Endothelial cell of umbilical vein (primary cell): Measurements from ENCODE around the gene SHROOM2. TPM values are rescaled to one million over a fixed set of nuclear protein-coding genes. Genes with fewer than 3 reads are reported as not detected.

ENCODE experiments used
- BruUV-seq: library from RNA; stranded (reverse); fragments of 400-500 nt; replicated peaks from 2 replicates; lab custom pipeline; 2021; lab: Mats Ljungman, UMichigan
- CTCF ChIA-PET: fragments of 300-600, 350-600 bp; sonication (Branson Sonifier 250); formaldehyde crosslinking; loops from one replicate; lab custom pipeline; 2021; ENCODE audit warnings: antibody characterized with exemption, inconsistent platforms; lab: Charles Lee
- POLR2A ChIA-PET: fragments of 300-600, 350-600 bp; sonication (Branson Sonifier 250); formaldehyde crosslinking; loops from one replicate; lab custom pipeline; 2021; ENCODE audit warnings: antibody characterized with exemption, inconsistent platforms; lab: Charles Lee
- DNase-seq: peaks from one replicate; pipeline ENCODE4 v3.0.0-alpha.2; 2011; ENCODE audit warnings: low read depth, low spot score
- FAIRE-seq: peaks from 2 replicates; lab custom pipeline; 2011; peaks lifted over from hg19 to GRCh38; lab: Jason Lieb, UNC
- H2AFZ ChIP-seq: 2 replicates; pipeline ENCODE4 v1.6.0; 2012; ENCODE audit warnings: low read depth, low read length, control low read depth, inconsistent platforms
- H3K27ac ChIP-seq: 2 replicates; pipeline ENCODE4 v1.5.1; 2011; ENCODE audit warnings: low read depth, mild to moderate bottlenecking, control low read depth, low read length, moderate library complexity; ENCODE audit not compliant: insufficient read depth
- H3K27me3 ChIP-seq, 2 experiments: 2 replicates each; pipeline versions ENCODE4 v1.6.0 to v1.6.1; 2011; ENCODE audit warnings: low read length in 2 of 2, mixed read lengths in 1 of 2; ENCODE audit not compliant: control insufficient read depth in 2 of 2, insufficient read depth in 2 of 2
- H3K36me3 ChIP-seq, 2 experiments: 2 replicates in 1 of 2; 3 replicates in 1 of 2; pipeline ENCODE4 v1.5.1; 2011; ENCODE audit warnings: low read length in 2 of 2, mild to moderate bottlenecking in 1 of 2, moderate library complexity in 1 of 2; ENCODE audit not compliant: control insufficient read depth in 2 of 2, insufficient read depth in 2 of 2; ENCODE audit errors: extremely low read depth in 1 of 2
- H3K4me1 ChIP-seq: 3 replicates; pipeline ENCODE4 v1.5.1; 2011; ENCODE audit warnings: mild to moderate bottlenecking, low read length; ENCODE audit not compliant: control insufficient read depth, insufficient read depth; ENCODE audit errors: extremely low read depth
- H3K4me2 ChIP-seq: 2 replicates; pipeline ENCODE4 v1.6.1; 2011; ENCODE audit warnings: low read length, control low read depth, mixed read lengths; ENCODE audit not compliant: insufficient read depth
- H3K4me3 ChIP-seq, 3 experiments: fragments of 200-600 bp in 1 of 3; sonication (generic), shearing (Covaris generic) in 1 of 3; replicated peaks in 1 of 3; 2 replicates each; pipeline ENCODE4 v1.5.1; 2011 to 2016; ENCODE audit warnings: control low read depth in 3 of 3, low read length in 3 of 3, mild to moderate bottlenecking in 2 of 3, inconsistent platforms in 1 of 3, low read depth in 1 of 3, moderate library complexity in 1 of 3; ENCODE audit not compliant: insufficient read depth in 1 of 3
- H3K79me2 ChIP-seq: 2 replicates; pipeline ENCODE4 v1.6.0; 2012; ENCODE audit warnings: low read length, inconsistent platforms; ENCODE audit not compliant: control insufficient read depth, insufficient read depth
- H3K9ac ChIP-seq: replicated peaks from 2 replicates; pipeline ENCODE3; 2011; ENCODE audit warnings: low read length, control low read depth; ENCODE audit not compliant: insufficient read depth; ENCODE audit errors: extremely low read depth
- H3K9me1 ChIP-seq: replicated peaks from 3 replicates; pipeline ENCODE4 v1.6.0; 2011; ENCODE audit warnings: mild to moderate bottlenecking, low read length; ENCODE audit not compliant: control insufficient read depth, insufficient read depth; ENCODE audit errors: extremely low read depth
- H3K9me3 ChIP-seq: replicated peaks from 2 replicates; pipeline ENCODE4 v1.5.1; 2012; ENCODE audit warnings: low read length, inconsistent platforms; ENCODE audit not compliant: control insufficient read depth, insufficient read depth
- H4K20me1 ChIP-seq: replicated peaks from 2 replicates; pipeline ENCODE3; 2011; ENCODE audit warnings: mild to moderate bottlenecking, low read length; ENCODE audit not compliant: control insufficient read depth, insufficient read depth; ENCODE audit errors: extremely low read depth
- EZH2 ChIP-seq: IDR thresholded peaks from 2 replicates; pipeline ENCODE4 v1.6.1; 2012; ENCODE audit warnings: borderline replicate concordance, low read depth, mild to moderate bottlenecking, moderate library complexity, low read length, inconsistent platforms; ENCODE audit not compliant: severe bottlenecking
- FOS ChIP-seq: IDR thresholded peaks from 2 replicates; pipeline ENCODE4 v1.6.1; 2011; ENCODE audit warnings: mild to moderate bottlenecking, low read length, moderate library complexity, borderline replicate concordance; ENCODE audit not compliant: insufficient read depth
- GATA2 ChIP-seq: IDR thresholded peaks from 2 replicates; pipeline ENCODE4 v1.7.0; 2011; ENCODE audit warnings: low read depth, mild to moderate bottlenecking, moderate library complexity, mixed read lengths, low read length; ENCODE audit not compliant: insufficient read length, insufficient read depth
- JUN ChIP-seq: IDR thresholded peaks from 2 replicates; pipeline ENCODE4 v1.6.1; 2011; ENCODE audit warnings: borderline replicate concordance, low read depth; ENCODE audit not compliant: insufficient read length, insufficient read depth
- MAX ChIP-seq: IDR thresholded peaks from 2 replicates; pipeline ENCODE4 v1.6.1; 2011; ENCODE audit not compliant: insufficient read depth, insufficient read length
- MYC ChIP-seq: IDR thresholded peaks from one replicate; pipeline ENCODE4 v1.6.1; 2011; ENCODE audit warnings: mild to moderate bottlenecking, low read depth, low read length
- POLR2A ChIP-seq: IDR thresholded peaks from 2 replicates; pipeline ENCODE4 v1.6.1; 2012; ENCODE audit warnings: low read depth, mild to moderate bottlenecking, control low read depth, low read length
- POLR2AphosphoS5 ChIP-seq: IDR thresholded peaks from 2 replicates; pipeline ENCODE4 v1.6.1; 2012; ENCODE audit warnings: low read depth, mild to moderate bottlenecking, control low read depth, low read length, moderate library complexity; ENCODE audit not compliant: insufficient read depth
- dilution Hi-C: fragments of 300-500 bp; cut with MboI; formaldehyde crosslinking; loops from one replicate; pipeline ENCODE4 v1.15.0; 2019; ENCODE audit warnings: low sequenced_read_pairs; ENCODE audit not compliant: extremely low pct_ligation_motif_present
- intact Hi-C: fragments of 100-400 bp; cut with micrococcal nuclease; formaldehyde crosslinking; loops from one replicate; pipeline ENCODE4 v1.10.0; 2022
- polyA plus RNA-seq, 4 experiments: library from polyadenylated mRNA; depleted of rRNA in 3 of 4; stranded (reverse) in 3 of 4; unstranded in 1 of 4; fragments of >200 nt; gene quantifications; 2 replicates each; pipeline versions ENCODE4 v1.2.1 to v1.2.3, GENCODE V29; 2011 to 2012; ENCODE audit warnings: missing spikeins in 1 of 4
- total RNA-seq: library from RNA; stranded (reverse); gene quantifications from 2 replicates; pipeline ENCODE4 v1.2.3, GENCODE V29; 2021
- TF ChIP-seq, protein P1 (sequence below), 2 donors: IDR thresholded peaks; 1 replicate in 1 of 2; 2 replicates in 1 of 2; pipeline ENCODE4 v1.5.1; 2011; ENCODE audit warnings: low read length in 2 of 2, mild to moderate bottlenecking in 2 of 2, moderate library complexity in 2 of 2, control low read depth in 1 of 2, inconsistent platforms in 1 of 2, low read depth in 1 of 2; ENCODE audit not compliant: insufficient read depth in 1 of 2; ENCODE audit errors: extremely low read depth in 1 of 2

The SHROOM2 gene
- total and polyA plus RNA-seq, 2 donors (not counting 3 experiments of a cell fraction or from before 2014, with no cell fraction given), result 3.7 to 11.8 TPM

- no peaks in the 10 kb centered on the region for H3K36me3 ChIP-seq
Measured at GRCh38 chrX:9862953-9863352, 76.7 kb downstream of the SHROOM2 start.

DNA sequence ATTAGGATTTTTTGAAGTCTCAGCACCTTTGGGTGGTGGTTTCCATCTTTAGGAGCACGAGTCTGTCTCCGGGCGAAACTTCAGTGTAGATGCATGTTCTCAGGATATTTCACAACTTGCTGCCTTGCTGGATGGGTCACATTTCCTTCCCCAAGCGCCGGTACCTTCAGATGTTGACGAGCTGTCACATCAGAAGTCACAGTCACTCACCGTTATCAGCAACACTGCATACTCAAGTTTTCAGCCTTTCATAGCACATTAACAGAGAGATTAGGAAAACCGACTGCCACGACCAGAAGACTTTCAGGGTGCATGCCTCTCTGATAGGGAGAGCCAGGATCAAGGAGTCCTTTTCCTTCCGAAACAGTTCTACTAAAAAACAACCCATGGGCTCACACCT, 77.8 kb downstream of the SHROOM2 start:
- no peak overlapping the region for H2AFZ ChIP-seq
- no peaks in the 10 kb centered on the region for H3K9me1 ChIP-seq
- H3K27me3 ChIP-seq, result no peaks in the 10 kb centered on the region
- FAIRE-seq (no peak), DNase-seq (no peak)
- no TSS peak for BruUV-seq
- no peak overlapping the region for H3K4me3 ChIP-seq
- H3K4me1 ChIP-seq, result peaks cover 23% of the 10 kb centered on the region
- no peaks in the 10 kb centered on the region for H3K9me3 ChIP-seq
- H3K27ac ChIP-seq, result no peak overlapping the region
- H4K20me1 ChIP-seq, result no peaks in the 10 kb centered on the region
- no peaks in the 10 kb centered on the region for H3K36me3 ChIP-seq
- dilution Hi-C loops (no loop called here), intact Hi-C loops (no loop called here)
- TF ChIP-seq JUN, result no peak
- no peak for TF ChIP-seq MAX
- TF ChIP-seq FOS, result no peak
- TF ChIP-seq GATA2, result no peak
- TF ChIP-seq POLR2AphosphoS5, result no peak
- no peak for TF ChIP-seq EZH2
- TF ChIP-seq, protein P1, sequence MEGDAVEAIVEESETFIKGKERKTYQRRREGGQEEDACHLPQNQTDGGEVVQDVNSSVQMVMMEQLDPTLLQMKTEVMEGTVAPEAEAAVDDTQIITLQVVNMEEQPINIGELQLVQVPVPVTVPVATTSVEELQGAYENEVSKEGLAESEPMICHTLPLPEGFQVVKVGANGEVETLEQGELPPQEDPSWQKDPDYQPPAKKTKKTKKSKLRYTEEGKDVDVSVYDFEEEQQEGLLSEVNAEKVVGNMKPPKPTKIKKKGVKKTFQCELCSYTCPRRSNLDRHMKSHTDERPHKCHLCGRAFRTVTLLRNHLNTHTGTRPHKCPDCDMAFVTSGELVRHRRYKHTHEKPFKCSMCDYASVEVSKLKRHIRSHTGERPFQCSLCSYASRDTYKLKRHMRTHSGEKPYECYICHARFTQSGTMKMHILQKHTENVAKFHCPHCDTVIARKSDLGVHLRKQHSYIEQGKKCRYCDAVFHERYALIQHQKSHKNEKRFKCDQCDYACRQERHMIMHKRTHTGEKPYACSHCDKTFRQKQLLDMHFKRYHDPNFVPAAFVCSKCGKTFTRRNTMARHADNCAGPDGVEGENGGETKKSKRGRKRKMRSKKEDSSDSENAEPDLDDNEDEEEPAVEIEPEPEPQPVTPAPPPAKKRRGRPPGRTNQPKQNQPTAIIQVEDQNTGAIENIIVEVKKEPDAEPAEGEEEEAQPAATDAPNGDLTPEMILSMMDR (IDR thresholded peaks at IDR 0.05; ENCODE audit: extremely low read depth in 1 of 2, insufficient read depth in 1 of 2, low read depth in 1 of 2, low read length in 2 of 2), result no peak
- TF ChIP-seq POLR2A, result no peak
- no peak for TF ChIP-seq MYC
- no peak overlapping the region for H3K4me2 ChIP-seq
- no peaks in the 10 kb centered on the region for H3K79me2 ChIP-seq
- ChIA-PET CTCF (no interaction called here), POLR2A (no interaction called here)
- H3K9ac ChIP-seq, result no peak overlapping the region

More at GRCh38 chrX:9862953-9863352, 76.7 kb downstream of the SHROOM2 start:
- FAIRE-seq (no peak), DNase-seq (no peak)
- no TSS peak for BruUV-seq
- no peak overlapping the region for H3K9ac ChIP-seq
- no peaks in the 10 kb centered on the region for H3K9me3 ChIP-seq
- ChIA-PET POLR2A (no interaction called here), CTCF (no interaction called here)
- no peak overlapping the region for H3K27ac ChIP-seq
- no peaks in the 10 kb centered on the region for H3K79me2 ChIP-seq
- no peaks in the 10 kb centered on the region for H3K27me3 ChIP-seq
- H3K4me1 ChIP-seq, result peaks cover 23% of the 10 kb centered on the region
- no peak overlapping the region for H3K4me2 ChIP-seq
- no peak overlapping the region for H3K4me3 ChIP-seq
- dilution Hi-C loops (no loop called here), intact Hi-C loops (no loop called here)
- no peaks in the 10 kb centered on the region for H4K20me1 ChIP-seq
- TF ChIP-seq POLR2AphosphoS5 (no peak), MYC (no peak), EZH2 (no peak), JUN (no peak)
- no peaks in the 10 kb centered on the region for H3K9me1 ChIP-seq
- H2AFZ ChIP-seq, result no peak overlapping the region
